Loucy (cell line): Measurements from ENCODE around the gene ARHGAP20.

ENCODE experiments used
- H2AFZ ChIP-seq: fragments of 200-600 bp; sonication (generic); 2 replicates; pipeline ENCODE4 v1.6.0; 2016; ENCODE audit warnings: antibody characterized with exemption, mild to moderate bottlenecking, low read length, moderate library complexity
- H3F3A ChIP-seq: fragments of 200-600 bp; 2 replicates; pipeline ENCODE4 v1.6.0; 2016; ENCODE audit warnings: antibody characterized with exemption, low read depth, mild to moderate bottlenecking
- H3K27me3 ChIP-seq: fragments of 200-600 bp; sonication (generic); 2 replicates; pipeline ENCODE4 v1.6.1; 2014; ENCODE audit warnings: low read length, mild to moderate bottlenecking; ENCODE audit not compliant: insufficient read depth, poor library complexity, severe bottlenecking
- H3K36me3 ChIP-seq: fragments of 200-600 bp; sonication (generic); 2 replicates; pipeline ENCODE4 v1.6.1; 2016; ENCODE audit warnings: low read length; ENCODE audit not compliant: insufficient read depth
- H3K4me1 ChIP-seq: fragments of 200-600 bp; sonication (generic); 2 replicates; pipeline ENCODE4 v1.5.1; 2014; ENCODE audit warnings: low read length, mild to moderate bottlenecking; ENCODE audit not compliant: insufficient read depth, poor library complexity, severe bottlenecking
- H3K4me2 ChIP-seq: fragments of 200-600 bp; sonication (generic); 2 replicates; pipeline ENCODE4 v1.6.0; 2014; ENCODE audit warnings: antibody characterized with exemption, low read length, low read depth, mild to moderate bottlenecking; ENCODE audit not compliant: poor library complexity, severe bottlenecking
- H3K4me3 ChIP-seq: fragments of 200-600 bp; sonication (generic); 2 replicates; pipeline ENCODE4 v1.5.1; 2014; ENCODE audit warnings: low read length, mild to moderate bottlenecking, mixed read lengths; ENCODE audit not compliant: poor library complexity, severe bottlenecking
- H3K79me2 ChIP-seq: fragments of 200-600 bp; sonication (generic); 2 replicates; pipeline ENCODE4 v1.6.1; 2014; ENCODE audit warnings: low read length; ENCODE audit not compliant: insufficient read depth
- H3K9ac ChIP-seq: fragments of 200-600 bp; sonication (generic); 2 replicates; pipeline ENCODE4 v1.6.0; 2014; ENCODE audit warnings: mild to moderate bottlenecking, low read depth, low read length, moderate library complexity; ENCODE audit not compliant: poor library complexity, severe bottlenecking
- H3K9me2 ChIP-seq: fragments of 200-600 bp; sonication (generic); replicated peaks from 2 replicates; pipeline ENCODE4 v1.6.1; 2016; ENCODE audit warnings: low read depth, low read length, mixed read lengths
- H3K9me3 ChIP-seq: fragments of 200-600 bp; sonication (generic); 2 replicates; pipeline ENCODE4 v1.6.1; 2014; ENCODE audit warnings: mild to moderate bottlenecking, antibody characterized with exemption, low read length, low read depth; ENCODE audit not compliant: insufficient read depth
- H4K20me1 ChIP-seq: fragments of 200-600 bp; sonication (generic); 2 replicates; pipeline ENCODE4 v1.6.0; 2014; ENCODE audit warnings: antibody characterized with exemption, low read length, mild to moderate bottlenecking; ENCODE audit not compliant: insufficient read depth, poor library complexity, severe bottlenecking
- EZH2phosphoT487 ChIP-seq: fragments of 200-600 bp; IDR thresholded peaks from 2 replicates; pipeline ENCODE4 v1.6.1; 2018; ENCODE audit warnings: antibody characterized with exemption, mild to moderate bottlenecking, moderate library complexity, borderline replicate concordance
- TF ChIP-seq, protein P1 (sequence below): fragments of 200-600 bp; sonication (generic); conservative IDR thresholded peaks from 2 replicates; pipeline ENCODE4 v1.5.1; 2014; ENCODE audit warnings: mild to moderate bottlenecking, antibody characterized with exemption, low read length

The ARHGAP20 gene, protein sequence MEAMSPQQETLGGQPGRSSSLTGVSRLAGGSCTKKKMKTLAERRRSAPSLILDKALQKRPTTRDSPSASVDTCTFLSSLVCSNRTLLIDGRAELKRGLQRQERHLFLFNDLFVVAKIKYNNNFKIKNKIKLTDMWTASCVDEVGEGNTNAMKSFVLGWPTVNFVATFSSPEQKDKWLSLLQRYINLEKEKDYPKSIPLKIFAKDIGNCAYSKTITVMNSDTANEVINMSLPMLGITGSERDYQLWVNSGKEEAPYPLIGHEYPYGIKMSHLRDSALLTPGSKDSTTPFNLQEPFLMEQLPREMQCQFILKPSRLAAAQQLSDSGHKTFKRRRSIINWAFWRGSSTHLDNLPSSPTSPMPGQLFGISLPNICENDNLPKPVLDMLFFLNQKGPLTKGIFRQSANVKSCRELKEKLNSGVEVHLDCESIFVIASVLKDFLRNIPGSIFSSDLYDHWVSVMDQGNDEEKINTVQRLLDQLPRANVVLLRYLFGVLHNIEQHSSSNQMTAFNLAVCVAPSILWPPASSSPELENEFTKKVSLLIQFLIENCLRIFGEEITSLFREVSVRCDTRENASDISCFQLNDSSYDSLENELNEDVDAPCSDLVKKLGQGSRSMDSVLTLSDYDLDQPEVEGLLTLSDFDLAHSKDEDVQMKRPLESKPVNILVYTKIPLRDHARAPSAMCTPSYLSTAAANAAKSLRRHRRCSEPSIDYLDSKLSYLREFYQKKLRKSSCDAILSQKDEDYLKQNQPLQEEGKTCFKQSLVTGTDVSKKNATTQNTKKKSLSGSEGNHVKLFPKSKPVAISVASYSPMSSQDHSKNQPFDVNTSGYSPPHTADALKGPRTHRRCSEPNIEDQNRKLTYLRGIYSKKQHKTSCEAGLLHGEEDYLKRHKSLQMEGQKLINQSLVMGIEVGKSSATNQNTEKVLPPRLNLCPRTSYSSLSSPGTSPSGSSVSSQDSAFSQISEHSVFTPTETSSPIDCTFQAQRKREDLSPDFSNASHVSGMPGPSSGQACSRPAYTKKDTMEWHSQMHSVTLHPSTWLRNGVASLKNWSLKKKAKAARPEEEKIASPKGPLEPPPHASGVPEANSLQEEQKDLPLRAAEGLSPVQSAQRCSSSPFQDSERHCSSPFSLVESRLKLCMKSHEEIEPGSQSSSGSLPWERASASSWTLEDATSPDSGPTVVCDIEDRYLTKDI

DNA sequence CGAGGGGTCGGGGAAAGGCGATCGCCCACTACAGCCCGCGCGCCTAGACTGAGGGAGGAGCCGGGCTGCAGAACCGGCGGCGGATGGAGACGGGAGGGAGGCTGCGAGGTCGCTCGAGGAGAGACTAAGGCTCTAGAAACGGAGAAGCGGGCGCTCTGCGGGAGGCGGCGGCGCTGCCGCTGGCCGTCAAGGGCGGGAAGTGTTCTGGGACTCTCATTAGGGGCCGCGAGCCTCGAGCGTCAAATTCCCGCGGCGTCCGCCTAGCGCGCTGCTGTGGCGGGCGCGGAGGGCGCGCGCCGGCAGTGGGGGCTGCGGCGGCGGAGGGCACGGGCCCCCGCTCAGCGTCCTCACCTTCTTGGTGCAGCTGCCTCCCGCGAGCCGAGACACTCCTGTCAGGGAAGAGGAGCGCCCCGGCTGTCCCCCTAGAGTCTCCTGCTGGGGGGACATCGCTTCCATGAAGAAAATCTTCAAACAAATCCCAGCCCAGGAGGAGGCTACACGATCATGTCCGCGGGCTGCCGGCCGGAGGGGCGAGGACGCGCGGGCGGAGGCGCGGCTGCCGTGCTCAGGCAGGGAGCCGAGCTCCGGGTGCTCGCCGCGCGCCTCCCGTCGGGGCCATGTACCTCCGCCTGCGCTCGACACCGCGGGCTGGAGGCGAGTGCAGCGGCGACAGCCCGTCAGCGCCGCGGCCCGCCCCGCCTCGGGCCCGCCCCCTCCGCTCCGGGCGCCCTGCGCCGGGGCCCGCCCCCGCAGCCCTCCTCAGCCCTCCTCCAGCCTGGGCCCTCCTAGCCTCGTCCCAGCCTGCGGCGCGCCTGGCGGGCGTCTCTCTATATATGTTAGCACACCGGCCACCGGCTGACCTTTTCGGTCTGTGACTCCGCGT is at the start of gene ARHGAP20:
Gene ARHGAP20 (minus strand): TSS at position 662 of the 883 bp plus-strand sequence. CDS start 206 bp downstream, at position 456.
- H3K27me3 ChIP-seq, result no peaks in the 10 kb centered on the region
- TF ChIP-seq, protein P1, sequence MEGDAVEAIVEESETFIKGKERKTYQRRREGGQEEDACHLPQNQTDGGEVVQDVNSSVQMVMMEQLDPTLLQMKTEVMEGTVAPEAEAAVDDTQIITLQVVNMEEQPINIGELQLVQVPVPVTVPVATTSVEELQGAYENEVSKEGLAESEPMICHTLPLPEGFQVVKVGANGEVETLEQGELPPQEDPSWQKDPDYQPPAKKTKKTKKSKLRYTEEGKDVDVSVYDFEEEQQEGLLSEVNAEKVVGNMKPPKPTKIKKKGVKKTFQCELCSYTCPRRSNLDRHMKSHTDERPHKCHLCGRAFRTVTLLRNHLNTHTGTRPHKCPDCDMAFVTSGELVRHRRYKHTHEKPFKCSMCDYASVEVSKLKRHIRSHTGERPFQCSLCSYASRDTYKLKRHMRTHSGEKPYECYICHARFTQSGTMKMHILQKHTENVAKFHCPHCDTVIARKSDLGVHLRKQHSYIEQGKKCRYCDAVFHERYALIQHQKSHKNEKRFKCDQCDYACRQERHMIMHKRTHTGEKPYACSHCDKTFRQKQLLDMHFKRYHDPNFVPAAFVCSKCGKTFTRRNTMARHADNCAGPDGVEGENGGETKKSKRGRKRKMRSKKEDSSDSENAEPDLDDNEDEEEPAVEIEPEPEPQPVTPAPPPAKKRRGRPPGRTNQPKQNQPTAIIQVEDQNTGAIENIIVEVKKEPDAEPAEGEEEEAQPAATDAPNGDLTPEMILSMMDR, result no peak
- no peak for TF ChIP-seq EZH2phosphoT487
- no peaks in the 10 kb centered on the region for H3K9me2 ChIP-seq
- no peaks in the 10 kb centered on the region for H4K20me1 ChIP-seq
- no peak within 1 kb of the TSS for H3K4me3 ChIP-seq
- no peaks in the 10 kb centered on the region for H3K79me2 ChIP-seq
- no peak within 1 kb of the TSS for H3K4me2 ChIP-seq
- H3K36me3 ChIP-seq, result no peaks in the 10 kb centered on the region
- H2AFZ ChIP-seq, result no peak within 1 kb of the TSS
- H3K4me1 ChIP-seq, result no peaks in the 10 kb centered on the region
- no peaks in the 10 kb centered on the region for H3K9me3 ChIP-seq
- H3F3A ChIP-seq, result no peaks in the 10 kb centered on the region
- H3K9ac ChIP-seq, result no peak within 1 kb of the TSS

DNA sequence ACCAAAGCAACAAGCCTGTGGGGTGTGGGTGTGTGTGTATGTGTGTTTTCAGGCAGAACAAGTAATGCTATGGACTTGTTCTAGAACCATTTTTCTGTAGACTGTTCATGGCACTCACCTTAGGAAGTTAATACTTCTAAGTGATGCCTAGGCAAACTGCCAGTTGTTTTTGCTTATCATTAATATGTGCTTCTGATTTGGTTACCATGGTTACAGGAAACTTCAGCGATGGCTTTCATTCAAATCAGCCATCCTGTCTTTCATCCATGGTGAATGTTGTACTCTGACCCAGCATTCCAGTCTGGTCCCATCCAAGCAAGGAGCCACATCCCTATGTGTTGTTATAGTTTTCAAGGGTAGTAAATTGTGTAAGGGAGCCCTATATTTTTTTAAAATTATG is 49.8 kb upstream of the ARHGAP20 start:
- Histone ChIP-seq H3K9ac (no peak overlapping the region), H3K9me2 (no peaks in the 10 kb centered on the region), H3K4me3 (no peak overlapping the region), H3K4me1 (no peaks in the 10 kb centered on the region), H4K20me1 (no peaks in the 10 kb centered on the region), H3K79me2 (no peaks in the 10 kb centered on the region), H3F3A (no peaks in the 10 kb centered on the region), H3K27me3 (no peaks in the 10 kb centered on the region), H3K4me2 (no peak overlapping the region), H2AFZ (no peak overlapping the region), H3K9me3 (no peaks in the 10 kb centered on the region), H3K36me3 (no peaks in the 10 kb centered on the region)
- no peak for TF ChIP-seq EZH2phosphoT487
- TF ChIP-seq, protein P1, result no peak

DNA sequence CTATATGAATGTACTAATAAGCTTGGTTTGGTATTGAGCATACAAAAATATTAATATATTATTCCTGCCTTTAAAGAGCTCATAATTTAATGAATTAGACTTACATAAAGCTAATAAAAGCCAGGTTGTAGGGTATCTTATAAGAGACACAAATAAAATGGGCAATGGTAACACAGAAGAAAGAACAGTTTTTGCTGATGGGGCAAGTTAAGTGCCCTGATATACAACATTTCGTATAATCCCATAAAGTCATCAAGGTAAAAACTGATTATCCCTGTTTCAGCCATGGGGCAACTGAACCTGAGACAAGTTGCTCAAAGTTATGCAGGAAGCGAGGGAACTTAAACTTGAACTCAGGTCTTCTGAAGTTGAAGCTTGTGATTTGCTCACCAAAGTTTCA is 48.9 kb upstream of the ARHGAP20 start:
- no peaks in the 10 kb centered on the region for H3K79me2 ChIP-seq
- H3K4me2 ChIP-seq, result no peak overlapping the region
- TF ChIP-seq, protein P1, result no peak
- no peak for TF ChIP-seq EZH2phosphoT487
- H3F3A ChIP-seq, result no peaks in the 10 kb centered on the region
- H3K4me3 ChIP-seq, result no peak overlapping the region
- H3K9ac ChIP-seq, result no peak overlapping the region
- H2AFZ ChIP-seq, result no peak overlapping the region
- no peaks in the 10 kb centered on the region for H4K20me1 ChIP-seq
- H3K36me3 ChIP-seq, result no peaks in the 10 kb centered on the region
- H3K9me2 ChIP-seq, result no peaks in the 10 kb centered on the region
- H3K27me3 ChIP-seq, result no peaks in the 10 kb centered on the region
- H3K9me3 ChIP-seq, result no peaks in the 10 kb centered on the region
- no peaks in the 10 kb centered on the region for H3K4me1 ChIP-seq
